HG02884 (cell line): Measurements from ENCODE around the gene MBNL1.

Source experiments
- ATAC-seq: cut with Tn5 transposase; IDR thresholded peaks from one replicate; pipeline ENCODE4 v1.9.1; 2021; ENCODE audit warnings: mild to moderate bottlenecking, moderate library complexity; ENCODE audit not compliant: unreplicated experiment

MBNL1 gene

DNA sequence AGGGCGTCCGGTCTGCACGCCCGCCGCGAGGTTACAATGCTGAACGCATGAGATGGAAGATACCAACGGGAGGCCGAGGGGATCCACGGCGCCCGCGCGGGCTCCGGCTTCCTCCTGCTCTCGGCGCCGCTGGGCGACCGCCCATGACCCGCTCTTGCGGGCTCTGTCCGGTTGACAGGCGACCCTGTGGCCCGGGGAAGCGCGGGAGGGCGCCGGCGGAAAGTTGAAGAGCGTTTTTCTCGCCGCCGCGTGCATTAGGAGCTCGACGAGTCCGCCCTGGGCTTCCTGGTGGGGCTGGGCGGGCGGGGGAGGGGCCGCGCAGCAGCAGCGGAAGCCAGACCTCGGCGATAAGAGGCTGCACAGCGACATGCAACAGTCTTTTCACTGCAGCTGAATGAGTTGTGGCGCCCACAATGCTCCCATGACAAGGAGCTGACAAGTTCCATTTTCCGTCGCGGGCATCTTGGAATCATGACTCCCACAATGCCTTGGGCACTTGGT is at the start of gene MBNL1:
TSS of gene MBNL1 (plus strand) at position 375 of the 501 bp plus-strand sequence. CDS start 31,265 bp downstream, outside the sequence.
- peak; percentile 60 for ATAC-seq

- ATAC-seq = no peak
Observed at GRCh38 chr3:152219216-152219615, 49.5 kb upstream of the MBNL1 start.

- no peak for ATAC-seq
Observed at GRCh38 chr3:152219769-152220255, 48.9 kb upstream of the MBNL1 start.

DNA sequence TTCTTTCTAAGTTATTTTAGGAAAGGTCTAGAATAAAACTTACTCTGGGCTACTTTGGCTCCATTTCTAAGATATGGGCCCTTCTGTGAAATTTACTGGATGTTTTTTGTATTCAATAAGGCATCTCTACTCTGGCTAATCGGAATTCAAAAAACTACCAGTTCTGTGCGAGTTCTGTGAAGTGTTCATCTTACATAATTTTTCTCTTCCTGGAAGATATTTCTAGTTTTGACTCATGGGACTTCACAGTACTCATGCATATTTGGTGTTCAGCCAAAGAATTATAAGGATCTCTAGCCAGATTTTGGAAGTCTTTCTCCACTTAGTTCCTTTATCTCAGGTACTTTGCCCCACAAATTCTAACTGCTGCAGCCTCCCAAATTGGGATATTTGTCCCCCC is 46.4 kb upstream of the MBNL1 start:
- no peak for ATAC-seq

- ATAC-seq = no peak
Observed at GRCh38 chr3:152225201-152225600, 43.5 kb upstream of the MBNL1 start.

GRCh38 chr3:152226176-152226575 is 42.6 kb upstream of the MBNL1 start:
- ATAC-seq = no peak

DNA sequence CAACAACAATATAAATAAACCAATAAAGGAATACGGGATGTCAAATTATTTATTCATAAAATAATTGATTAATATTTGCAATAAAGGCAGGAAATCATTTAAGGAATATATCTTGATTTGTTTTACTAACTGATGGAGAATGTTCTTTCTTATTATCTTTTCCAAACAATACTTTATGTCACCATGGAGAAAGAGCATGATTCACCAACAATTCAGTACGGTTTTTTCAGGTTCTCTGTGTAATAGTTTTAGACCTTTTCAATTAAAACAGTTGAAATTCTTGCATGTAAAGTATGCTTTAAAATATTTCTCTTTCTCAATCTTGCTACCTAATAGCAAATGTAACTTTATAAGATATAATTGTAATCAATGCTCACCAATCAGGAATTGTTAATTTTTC is 41.7 kb upstream of the MBNL1 start:
- no peak for ATAC-seq

DNA sequence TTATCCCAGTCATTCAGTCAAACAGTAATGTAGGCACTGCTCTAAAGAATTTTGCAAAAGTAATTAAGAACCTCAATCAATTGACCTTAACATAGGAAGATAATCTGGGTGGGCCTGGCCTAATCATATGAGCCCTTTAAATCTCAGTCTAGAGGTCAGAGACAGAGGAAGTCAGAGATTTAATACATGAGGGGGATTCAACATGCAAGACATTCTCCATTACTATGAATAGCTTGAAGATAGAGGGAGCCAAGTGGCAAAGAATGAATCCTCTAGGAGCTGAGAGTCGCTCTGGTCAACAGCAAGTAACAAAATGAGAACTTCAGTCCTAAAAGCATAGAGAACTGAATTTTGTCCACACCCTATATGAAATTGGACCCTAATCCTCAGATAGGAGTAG is 39.0 kb upstream of the MBNL1 start:
- no peak for ATAC-seq

DNA sequence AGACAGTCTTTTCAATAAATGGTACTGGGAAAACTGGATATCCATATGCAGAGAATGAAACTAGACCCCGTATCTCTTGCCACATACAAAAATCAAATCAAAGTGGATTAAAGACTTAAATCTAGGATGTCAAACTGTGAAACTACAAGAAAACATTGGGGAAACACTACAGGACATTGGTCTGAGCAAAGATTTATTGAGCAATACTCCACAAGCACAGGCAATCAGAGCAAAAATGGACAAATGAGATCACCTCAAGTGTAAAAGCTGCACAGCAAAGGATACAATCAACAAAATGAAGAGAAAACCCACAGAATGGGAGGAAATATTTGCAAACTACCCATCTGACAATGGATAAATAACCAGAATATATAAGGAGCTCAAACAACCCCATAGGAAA is 38.4 kb upstream of the MBNL1 start:
- no peak for ATAC-seq

GRCh38 chr3:152232001-152232400 is 36.7 kb upstream of the MBNL1 start:
- no peak for ATAC-seq

DNA sequence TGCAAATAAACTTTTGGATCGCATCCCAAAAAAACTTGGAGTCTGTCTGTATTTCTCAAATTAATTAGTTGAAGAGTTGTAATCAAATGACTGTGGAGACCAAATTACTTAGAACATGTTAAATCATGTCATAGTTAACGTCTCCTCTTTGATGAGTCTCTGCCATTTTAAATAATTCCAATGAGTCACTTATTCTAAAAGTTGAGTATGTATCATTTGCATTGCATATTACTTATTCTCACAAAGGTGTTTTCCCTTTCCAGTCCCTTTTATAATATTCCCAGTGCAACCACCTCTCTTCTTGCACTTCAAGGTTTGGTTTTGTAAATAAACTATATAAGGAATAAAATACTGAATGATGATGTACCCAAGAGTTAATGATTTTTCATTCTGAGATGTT is 36.0 kb upstream of the MBNL1 start:
- ATAC-seq = no peak

DNA sequence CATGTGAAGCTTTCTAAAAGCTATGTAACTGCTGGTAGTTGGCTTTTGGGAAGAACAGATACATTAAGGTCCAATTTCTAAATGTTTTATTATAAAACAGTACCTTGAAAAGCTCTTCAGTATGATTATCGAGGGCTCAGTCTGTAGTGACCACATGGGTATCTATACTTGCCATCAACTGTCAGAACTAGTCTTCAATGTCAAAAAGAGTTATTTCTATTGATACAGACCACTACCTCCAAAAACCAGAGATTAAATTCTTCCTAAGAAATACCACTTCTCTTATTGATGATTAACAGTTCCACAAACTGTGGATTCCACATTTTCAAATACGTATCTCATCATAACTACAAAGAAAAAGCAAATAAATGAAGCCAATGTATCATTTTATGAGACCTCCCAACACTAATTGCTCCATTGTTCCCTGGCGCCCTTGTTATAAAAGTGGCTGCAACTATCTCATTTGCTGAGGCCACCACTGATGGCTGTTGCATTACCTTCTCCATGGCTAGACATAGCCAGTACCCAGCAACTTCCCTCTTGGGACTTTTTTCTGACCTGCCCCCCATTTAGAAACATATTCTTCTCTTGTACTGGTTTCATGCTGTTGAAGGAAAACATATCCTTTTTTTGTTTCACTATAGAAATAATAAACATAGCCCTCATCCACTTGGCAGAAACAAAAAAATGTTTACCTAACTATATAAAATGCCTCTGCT is 33.9 kb upstream of the MBNL1 start:
- no peak for ATAC-seq

DNA sequence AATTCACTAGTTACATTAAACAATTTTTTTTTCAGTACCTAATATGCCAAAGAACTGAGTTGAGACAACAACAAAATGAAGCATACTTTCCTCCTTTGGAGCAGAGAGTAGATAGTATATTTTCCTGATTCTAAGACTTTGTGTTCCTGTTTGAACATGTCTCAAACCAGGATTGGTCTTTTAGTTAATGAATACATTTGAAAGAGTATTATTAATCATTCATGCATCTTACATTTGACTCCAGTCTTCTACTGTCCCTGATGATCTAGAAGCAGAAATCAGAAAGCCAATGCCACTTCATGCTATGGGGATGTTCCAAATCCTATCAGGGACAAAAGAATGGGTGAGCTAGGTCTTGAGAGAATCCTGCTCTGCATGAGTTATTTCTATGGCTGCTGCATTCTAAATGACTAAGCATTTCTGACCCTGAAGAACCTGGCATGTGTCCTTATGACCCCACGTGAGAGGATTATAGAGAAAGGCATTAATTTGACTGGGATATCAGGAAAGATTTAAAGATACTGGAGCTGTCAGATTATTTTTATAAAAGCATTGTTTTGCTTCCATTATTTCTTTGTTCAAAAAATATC is 32.9 kb upstream of the MBNL1 start:
- ATAC-seq = no peak

DNA sequence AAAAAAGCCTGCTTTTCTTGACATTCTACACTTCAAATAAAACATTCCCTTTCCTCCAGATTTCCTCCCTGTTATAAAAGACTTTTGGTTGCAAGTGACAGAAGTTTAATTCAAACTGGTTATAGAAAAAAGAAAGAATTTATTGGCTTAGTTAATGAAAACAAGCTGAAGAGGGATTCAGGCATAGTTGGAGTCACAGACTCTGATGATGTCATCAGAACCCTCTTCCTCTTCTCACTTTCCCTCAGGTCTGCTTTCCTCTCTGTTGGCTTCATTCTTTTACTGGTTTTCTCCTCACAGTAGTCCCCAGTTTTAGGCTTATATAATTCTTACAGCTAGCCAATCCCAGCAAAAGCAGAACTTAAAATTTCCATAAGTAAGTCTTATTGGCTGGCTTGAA is 32.0 kb upstream of the MBNL1 start:
- no peak for ATAC-seq

GRCh38 chr3:152241142-152242017 is 27.3 kb upstream of the MBNL1 start:
- no peak for ATAC-seq

GRCh38 chr3:152243301-152243711 is 25.4 kb upstream of the MBNL1 start:
- ATAC-seq = peak; percentile 56

DNA sequence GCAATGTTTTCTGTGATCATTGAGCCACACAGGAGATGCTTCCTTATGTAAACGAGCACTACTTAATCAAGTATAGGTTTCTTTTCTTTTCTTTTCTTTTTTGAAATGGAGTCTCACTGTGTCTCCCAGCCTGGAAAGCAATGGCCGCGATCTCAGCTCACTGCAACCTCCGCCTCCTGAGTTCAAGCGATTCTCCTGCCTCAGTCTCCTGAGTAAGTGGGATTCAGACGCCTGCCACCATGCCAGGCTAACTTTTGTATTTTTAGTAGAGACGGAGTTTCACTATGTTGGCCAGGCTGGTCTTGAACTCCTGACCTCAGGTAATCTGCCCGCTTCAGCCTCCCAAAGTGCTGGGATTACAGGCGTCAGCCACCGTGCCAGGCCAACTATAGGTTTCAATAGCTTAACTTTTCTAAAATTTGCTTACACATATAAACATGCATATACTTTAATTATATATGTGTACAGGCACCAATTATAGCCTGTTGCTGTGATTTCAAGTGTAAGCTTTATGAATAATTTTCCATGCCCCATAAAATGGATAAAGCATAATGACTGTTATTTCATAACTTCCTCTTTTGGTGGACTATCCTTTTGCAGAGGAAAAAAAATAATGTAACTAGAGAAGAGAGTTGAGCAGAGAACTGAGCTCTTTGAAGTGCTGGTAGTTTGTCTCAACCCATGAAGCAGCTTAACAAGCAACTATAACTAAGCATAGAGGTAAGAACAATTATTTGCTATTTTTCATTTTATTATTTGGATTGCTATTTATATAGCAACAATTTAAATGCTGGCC is 24.8 kb upstream of the MBNL1 start:
- ATAC-seq = peak; percentile 37

GRCh38 chr3:152244517-152244888 is 24.2 kb upstream of the MBNL1 start:
- ATAC-seq = no peak

GRCh38 chr3:152245498-152246170 is 23.1 kb upstream of the MBNL1 start:
- no peak for ATAC-seq

DNA sequence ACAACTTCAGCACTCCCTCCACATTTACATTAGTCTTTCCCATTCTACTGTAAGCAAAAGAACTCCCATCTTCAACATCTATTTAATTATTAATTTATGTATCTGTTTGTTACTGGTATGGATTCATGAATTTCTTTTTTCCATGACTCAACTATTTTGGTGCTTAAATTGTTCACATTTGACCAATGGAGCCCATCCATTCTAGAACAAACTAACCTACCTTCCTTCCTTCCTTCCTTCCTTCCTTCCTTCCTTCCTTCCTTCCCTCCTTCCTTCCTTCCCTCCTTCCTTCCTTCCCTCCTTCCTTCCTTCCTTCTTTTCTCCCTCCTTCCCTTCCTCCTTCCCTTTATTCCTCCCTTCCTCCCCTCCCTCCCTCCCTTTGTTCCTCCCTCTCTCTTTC is 16.8 kb upstream of the MBNL1 start:
- no peak for ATAC-seq
